ENCODE results near the gene ASIC1.

Gene ASIC1

DNA sequence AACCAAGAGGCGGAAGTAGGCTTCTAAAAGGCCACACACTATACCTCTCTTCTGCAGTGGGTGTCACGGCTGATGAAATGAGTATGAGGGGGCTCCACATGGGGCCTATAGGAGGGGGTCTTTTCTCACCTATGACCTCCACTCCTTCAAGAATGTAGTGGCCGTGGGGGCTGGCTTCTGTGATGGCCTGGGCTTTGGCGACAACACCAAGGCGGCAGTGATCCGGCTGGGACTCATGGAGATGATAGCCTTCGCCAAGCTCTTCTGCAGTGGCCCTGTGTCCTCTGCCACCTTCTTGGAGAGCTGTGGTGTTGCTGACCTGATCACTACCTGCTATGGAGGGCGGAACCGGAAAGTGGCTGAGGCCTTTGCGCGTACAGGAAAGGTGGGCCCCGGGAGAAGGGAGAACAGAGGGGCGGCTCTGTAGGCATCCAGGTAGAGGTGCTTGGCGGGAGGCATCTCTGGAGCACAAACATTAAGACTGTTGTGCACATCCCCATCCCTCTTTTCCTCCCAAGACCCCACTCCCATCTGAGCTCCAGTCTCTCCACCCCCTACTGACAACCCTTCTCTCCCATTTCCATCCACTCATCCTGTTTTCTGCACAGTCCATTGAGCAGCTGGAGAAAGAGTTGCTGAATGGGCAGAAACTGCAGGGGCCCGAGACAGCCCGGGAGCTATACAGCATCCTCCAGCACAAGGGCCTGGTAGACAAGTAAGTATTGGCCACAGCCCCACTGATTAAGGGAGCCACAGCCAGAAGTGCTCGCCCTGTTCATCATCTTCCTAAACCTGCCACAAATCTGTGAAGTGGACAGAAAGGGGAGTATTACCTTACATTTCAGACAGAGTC, 50.2 kb downstream of the ASIC1 start:
- H3F3A ChIP-seq (ENCODE audit: low read depth), result no peaks in the 10 kb centered on the region
- H3K9me2 ChIP-seq (replicated peaks; ENCODE audit: low read depth, low read length), result no peaks in the 10 kb centered on the region
- peaks cover 12% of the 10 kb centered on the region for H3K4me1 ChIP-seq (ENCODE audit: insufficient read depth, low read length, poor library complexity, severe bottlenecking)
- peaks cover 5% of the 10 kb centered on the region for H3K79me2 ChIP-seq (ENCODE audit: insufficient read depth, low read length)
- no peak overlapping the region for H3K4me3 ChIP-seq (ENCODE audit: low read length, poor library complexity, severe bottlenecking)
- no peak for TF ChIP-seq EZH2phosphoT487 (IDR thresholded peaks at IDR 0.05; ENCODE audit: borderline replicate concordance)
- TF ChIP-seq, protein P1, sequence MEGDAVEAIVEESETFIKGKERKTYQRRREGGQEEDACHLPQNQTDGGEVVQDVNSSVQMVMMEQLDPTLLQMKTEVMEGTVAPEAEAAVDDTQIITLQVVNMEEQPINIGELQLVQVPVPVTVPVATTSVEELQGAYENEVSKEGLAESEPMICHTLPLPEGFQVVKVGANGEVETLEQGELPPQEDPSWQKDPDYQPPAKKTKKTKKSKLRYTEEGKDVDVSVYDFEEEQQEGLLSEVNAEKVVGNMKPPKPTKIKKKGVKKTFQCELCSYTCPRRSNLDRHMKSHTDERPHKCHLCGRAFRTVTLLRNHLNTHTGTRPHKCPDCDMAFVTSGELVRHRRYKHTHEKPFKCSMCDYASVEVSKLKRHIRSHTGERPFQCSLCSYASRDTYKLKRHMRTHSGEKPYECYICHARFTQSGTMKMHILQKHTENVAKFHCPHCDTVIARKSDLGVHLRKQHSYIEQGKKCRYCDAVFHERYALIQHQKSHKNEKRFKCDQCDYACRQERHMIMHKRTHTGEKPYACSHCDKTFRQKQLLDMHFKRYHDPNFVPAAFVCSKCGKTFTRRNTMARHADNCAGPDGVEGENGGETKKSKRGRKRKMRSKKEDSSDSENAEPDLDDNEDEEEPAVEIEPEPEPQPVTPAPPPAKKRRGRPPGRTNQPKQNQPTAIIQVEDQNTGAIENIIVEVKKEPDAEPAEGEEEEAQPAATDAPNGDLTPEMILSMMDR (conservative IDR thresholded peaks at IDR 0.05; ENCODE audit: low read length), result no peak
- H3K36me3 ChIP-seq (ENCODE audit: insufficient read depth, low read length), result no peaks in the 10 kb centered on the region
- H3K27me3 ChIP-seq (ENCODE audit: insufficient read depth, low read length, poor library complexity, severe bottlenecking), result no peaks in the 10 kb centered on the region
- H4K20me1 ChIP-seq (ENCODE audit: insufficient read depth, low read length, poor library complexity, severe bottlenecking), result peaks cover 5% of the 10 kb centered on the region
- no peak overlapping the region for H2AFZ ChIP-seq (ENCODE audit: low read length)
- H3K9ac ChIP-seq (ENCODE audit: low read depth, low read length, poor library complexity, severe bottlenecking), result no peak overlapping the region
- H3K9me3 ChIP-seq (ENCODE audit: insufficient read depth, low read depth, low read length), result no peaks in the 10 kb centered on the region
- no peak overlapping the region for H3K4me2 ChIP-seq (ENCODE audit: low read depth, low read length, poor library complexity, severe bottlenecking)

DNA sequence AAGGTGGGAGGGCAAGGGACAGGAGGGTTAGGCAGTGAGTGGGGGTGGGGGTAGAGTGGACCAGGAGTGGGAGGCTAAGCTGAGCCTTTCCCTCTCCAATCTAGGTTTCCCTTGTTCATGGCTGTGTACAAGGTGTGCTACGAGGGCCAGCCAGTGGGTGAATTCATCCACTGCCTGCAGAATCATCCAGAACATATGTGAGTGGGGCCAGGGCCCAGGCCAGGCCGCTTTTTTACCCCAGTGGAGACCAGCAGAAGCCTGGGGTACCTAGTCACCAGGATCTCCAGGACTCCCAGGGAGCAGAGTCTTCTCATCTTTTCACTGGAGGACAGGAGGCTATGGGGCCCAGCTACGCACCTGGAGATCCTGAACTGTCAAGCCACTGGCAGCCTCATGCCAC, 51.9 kb downstream of the ASIC1 start:
- Histone ChIP-seq H3K4me2 (ENCODE audit: low read depth, low read length, poor library complexity, severe bottlenecking) (no peak overlapping the region), H3F3A (ENCODE audit: low read depth) (no peaks in the 10 kb centered on the region), H3K36me3 (ENCODE audit: insufficient read depth, low read length) (no peaks in the 10 kb centered on the region), H3K4me3 (ENCODE audit: low read length, poor library complexity, severe bottlenecking) (no peak overlapping the region), H3K9me3 (ENCODE audit: insufficient read depth, low read depth, low read length) (no peaks in the 10 kb centered on the region), H2AFZ (ENCODE audit: low read length) (no peak overlapping the region), H4K20me1 (ENCODE audit: insufficient read depth, low read length, poor library complexity, severe bottlenecking) (peaks cover 8% of the 10 kb centered on the region), H3K4me1 (ENCODE audit: insufficient read depth, low read length, poor library complexity, severe bottlenecking) (peaks cover 14% of the 10 kb centered on the region), H3K79me2 (ENCODE audit: insufficient read depth, low read length) (peaks cover 21% of the 10 kb centered on the region), H3K27me3 (ENCODE audit: insufficient read depth, low read length, poor library complexity, severe bottlenecking) (no peaks in the 10 kb centered on the region), H3K9ac (ENCODE audit: low read depth, low read length, poor library complexity, severe bottlenecking) (no peak overlapping the region), H3K9me2 (replicated peaks; ENCODE audit: low read depth, low read length) (no peaks in the 10 kb centered on the region)
- TF ChIP-seq EZH2phosphoT487 (IDR thresholded peaks at IDR 0.05; ENCODE audit: borderline replicate concordance), result no peak
- TF ChIP-seq, protein P1 (conservative IDR thresholded peaks at IDR 0.05; ENCODE audit: low read length), result no peak

DNA sequence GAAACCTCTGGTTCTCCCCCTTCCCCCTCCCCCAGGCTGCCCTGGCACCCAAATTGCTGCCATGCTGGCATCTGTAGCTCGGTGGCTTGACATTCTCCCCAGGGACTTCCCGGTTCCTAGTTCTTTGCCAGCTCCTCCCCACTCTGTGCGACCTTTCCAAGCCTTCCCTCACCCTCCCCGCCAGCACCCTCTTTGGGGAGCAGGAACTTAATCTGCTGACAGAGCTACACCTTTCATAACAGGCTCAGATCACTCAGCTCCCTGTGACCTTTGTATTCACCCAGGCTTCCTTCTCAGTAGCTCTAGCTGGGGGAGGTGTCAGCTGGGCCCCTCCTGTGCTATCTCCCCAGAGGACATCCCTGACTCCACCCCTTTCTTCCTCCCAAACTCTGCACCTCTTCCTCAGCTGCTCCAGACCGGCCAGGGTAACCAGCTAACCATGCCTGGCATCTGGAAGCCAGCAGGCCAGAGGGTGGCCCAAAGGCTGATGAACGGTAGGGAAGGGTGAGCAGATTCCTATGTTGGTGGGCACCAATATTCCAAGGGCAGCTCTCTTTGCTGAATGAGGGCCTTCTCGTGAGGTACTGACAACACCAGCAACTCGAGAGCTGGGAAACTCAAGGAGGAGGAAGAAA, 52.8 kb downstream of the ASIC1 start:
- Histone ChIP-seq H4K20me1 (ENCODE audit: insufficient read depth, low read length, poor library complexity, severe bottlenecking) (peaks cover 8% of the 10 kb centered on the region), H3K4me3 (ENCODE audit: low read length, poor library complexity, severe bottlenecking) (no peak overlapping the region), H3K27me3 (ENCODE audit: insufficient read depth, low read length, poor library complexity, severe bottlenecking) (no peaks in the 10 kb centered on the region), H3K79me2 (ENCODE audit: insufficient read depth, low read length) (peaks cover 29% of the 10 kb centered on the region), H3K4me1 (ENCODE audit: insufficient read depth, low read length, poor library complexity, severe bottlenecking) (peaks cover 14% of the 10 kb centered on the region), H3F3A (ENCODE audit: low read depth) (no peaks in the 10 kb centered on the region), H3K4me2 (ENCODE audit: low read depth, low read length, poor library complexity, severe bottlenecking) (no peak overlapping the region), H3K9ac (ENCODE audit: low read depth, low read length, poor library complexity, severe bottlenecking) (no peak overlapping the region), H3K9me3 (ENCODE audit: insufficient read depth, low read depth, low read length) (no peaks in the 10 kb centered on the region), H3K36me3 (ENCODE audit: insufficient read depth, low read length) (no peaks in the 10 kb centered on the region), H2AFZ (ENCODE audit: low read length) (peak overlapping the region; percentile 79; the same call in 1 of the 2 replicates), H3K9me2 (replicated peaks; ENCODE audit: low read depth, low read length) (no peaks in the 10 kb centered on the region)
- no peak for TF ChIP-seq EZH2phosphoT487 (IDR thresholded peaks at IDR 0.05; ENCODE audit: borderline replicate concordance)
- TF ChIP-seq, protein P1 (conservative IDR thresholded peaks at IDR 0.05; ENCODE audit: low read length), result no peak
